ENCODE data around the gene GPATCH3.

The GPATCH3 gene

DNA sequence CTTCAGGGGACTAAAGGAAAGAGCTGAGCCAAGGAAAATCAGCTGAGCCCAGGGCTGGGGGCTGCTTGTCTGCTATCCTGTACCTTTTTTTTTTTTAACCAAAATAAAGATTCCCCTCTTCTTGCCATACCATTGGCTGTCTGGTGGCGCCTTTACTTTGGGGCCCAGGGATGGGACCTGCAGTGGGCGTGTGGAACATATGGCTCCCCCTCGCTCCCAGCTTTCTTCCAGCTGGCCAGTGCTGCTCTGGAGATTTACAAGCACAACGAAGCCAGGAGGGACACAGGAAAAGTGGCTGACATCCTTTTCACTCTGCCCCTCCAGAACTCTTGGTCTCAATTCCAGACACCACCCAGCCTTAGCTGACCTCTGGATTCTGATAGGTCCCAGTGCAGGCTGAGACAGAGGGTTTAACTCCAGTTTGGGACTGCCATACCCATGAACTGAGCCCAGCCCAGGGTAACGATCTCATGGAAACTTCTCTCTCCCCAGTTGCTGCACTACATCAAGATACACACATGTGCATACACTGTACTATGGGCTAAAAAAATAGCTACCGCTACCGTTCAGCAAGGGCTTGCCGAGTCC, 42.7 kb downstream of the GPATCH3 start:
- FAIRE-seq (no peak), DNase-seq (ENCODE audit: insufficient read length, low spot score) (no peak)
- TF ChIP-seq, protein P1, sequence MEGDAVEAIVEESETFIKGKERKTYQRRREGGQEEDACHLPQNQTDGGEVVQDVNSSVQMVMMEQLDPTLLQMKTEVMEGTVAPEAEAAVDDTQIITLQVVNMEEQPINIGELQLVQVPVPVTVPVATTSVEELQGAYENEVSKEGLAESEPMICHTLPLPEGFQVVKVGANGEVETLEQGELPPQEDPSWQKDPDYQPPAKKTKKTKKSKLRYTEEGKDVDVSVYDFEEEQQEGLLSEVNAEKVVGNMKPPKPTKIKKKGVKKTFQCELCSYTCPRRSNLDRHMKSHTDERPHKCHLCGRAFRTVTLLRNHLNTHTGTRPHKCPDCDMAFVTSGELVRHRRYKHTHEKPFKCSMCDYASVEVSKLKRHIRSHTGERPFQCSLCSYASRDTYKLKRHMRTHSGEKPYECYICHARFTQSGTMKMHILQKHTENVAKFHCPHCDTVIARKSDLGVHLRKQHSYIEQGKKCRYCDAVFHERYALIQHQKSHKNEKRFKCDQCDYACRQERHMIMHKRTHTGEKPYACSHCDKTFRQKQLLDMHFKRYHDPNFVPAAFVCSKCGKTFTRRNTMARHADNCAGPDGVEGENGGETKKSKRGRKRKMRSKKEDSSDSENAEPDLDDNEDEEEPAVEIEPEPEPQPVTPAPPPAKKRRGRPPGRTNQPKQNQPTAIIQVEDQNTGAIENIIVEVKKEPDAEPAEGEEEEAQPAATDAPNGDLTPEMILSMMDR (IDR thresholded peaks at IDR 0.05; ENCODE audit: insufficient read depth, missing control alignments): no peak

DNA sequence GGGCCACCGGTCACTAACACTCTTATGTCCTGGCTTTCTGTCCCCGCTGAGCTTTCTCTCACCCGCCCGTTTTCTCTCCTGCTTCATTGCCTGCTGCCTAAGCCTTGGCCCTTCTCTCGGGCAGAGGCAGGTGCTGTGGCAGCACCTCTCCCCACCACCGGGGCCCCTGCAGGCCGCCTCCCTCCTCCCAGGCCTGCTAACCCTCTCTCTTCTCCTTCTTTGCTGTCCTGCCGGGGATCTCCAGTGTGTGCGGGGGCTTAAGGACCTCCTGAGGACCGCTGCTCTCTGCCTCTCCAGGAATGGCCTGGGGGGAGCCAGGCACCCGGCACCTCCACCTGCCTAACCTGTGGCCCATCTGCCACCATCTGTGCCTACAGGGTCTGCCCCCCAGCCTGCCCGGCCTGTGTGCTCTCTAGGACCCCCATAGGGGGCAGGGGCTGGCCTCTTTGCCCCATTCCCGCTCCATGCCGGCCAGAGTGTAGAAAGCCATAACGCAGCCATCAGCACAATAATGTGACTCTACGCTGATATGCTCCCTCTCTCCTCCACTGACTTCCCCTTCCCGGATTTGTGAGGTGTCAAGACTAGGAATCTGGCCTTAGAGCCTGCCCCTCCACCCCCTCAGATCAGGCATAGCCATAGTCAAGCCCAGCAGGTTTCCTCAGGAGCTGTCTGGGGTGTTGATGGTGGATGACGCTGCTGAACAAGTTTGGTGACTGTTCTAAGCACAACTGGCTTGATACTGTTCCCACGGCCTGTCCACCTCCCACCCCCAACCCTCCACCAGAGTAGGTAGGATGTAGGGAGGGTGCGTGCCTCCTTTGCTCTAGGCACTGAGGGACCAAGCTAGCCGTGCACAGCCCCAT, 43.4 kb downstream of the GPATCH3 start:
- FAIRE-seq: no peak
- TF ChIP-seq, protein P1 (IDR thresholded peaks at IDR 0.05; ENCODE audit: insufficient read depth, missing control alignments): no peak
- DNase-seq (ENCODE audit: insufficient read length, low spot score): no peak

- DNase-seq (ENCODE audit: insufficient read length, low spot score): no peak
- TF ChIP-seq, protein P1 (IDR thresholded peaks at IDR 0.05; ENCODE audit: insufficient read depth, missing control alignments): no peak
- no peak for FAIRE-seq
Measured at GRCh38 chr1:26856181-26856580, 44.1 kb downstream of the GPATCH3 start.

- FAIRE-seq: no peak
- TF ChIP-seq, protein P1 (IDR thresholded peaks at IDR 0.05; ENCODE audit: insufficient read depth, missing control alignments): no peak
Measured at GRCh38 chr1:26855636-26856035, 44.6 kb downstream of the GPATCH3 start.

GRCh38 chr1:26854906-26855305, 45.4 kb downstream of the GPATCH3 start:
- TF ChIP-seq, protein P1 (IDR thresholded peaks at IDR 0.05; ENCODE audit: insufficient read depth, missing control alignments): no peak
- no peak for FAIRE-seq
- DNase-seq (ENCODE audit: insufficient read length, low spot score): no peak

More at GRCh38 chr1:26855636-26856035, 44.6 kb downstream of the GPATCH3 start:
- no peak for DNase-seq (ENCODE audit: insufficient read length, low spot score)

DNA sequence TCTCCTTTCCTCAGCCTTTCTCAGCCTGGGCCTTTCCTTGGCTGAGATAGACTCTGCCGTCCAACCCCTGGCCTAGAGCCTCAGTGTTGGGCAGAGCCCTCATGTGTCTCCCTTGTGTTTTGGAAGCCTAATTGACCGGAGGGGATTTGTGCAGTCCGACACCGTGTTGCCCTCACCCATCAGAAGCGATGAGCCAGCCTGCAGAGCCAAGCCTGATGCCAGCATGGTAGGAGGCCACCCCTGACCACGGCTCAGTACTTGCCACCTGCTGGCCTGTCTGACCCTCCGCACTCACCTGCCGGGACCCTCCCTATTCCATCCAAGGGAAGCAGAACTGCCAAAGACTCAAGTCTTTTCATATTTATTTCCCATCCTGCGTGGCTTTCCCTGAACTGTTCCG, 46.7 kb downstream of the GPATCH3 start:
- TF ChIP-seq, protein P1 (IDR thresholded peaks at IDR 0.05; ENCODE audit: insufficient read depth, missing control alignments): no peak
- FAIRE-seq: no peak
- no peak for DNase-seq (ENCODE audit: insufficient read length, low spot score)

DNA sequence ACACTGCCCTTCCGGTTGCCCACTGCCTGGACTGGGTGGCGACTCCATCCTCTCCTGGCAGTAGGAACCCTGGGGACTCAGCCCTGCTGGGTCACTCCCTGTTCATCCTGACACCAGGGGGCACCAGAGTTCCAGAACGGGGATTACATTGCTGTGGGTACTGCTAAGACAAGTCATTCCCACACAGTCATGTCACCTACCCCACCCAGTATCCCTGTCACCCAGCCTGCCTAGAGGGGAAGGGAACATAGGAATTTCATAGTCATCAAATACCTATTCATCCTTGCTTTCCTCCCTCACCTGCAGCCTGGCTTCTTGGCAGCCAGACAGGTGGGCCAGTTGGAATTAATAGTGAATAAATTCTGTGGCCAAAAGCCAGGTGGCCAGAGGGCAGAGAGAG, 47.1 kb downstream of the GPATCH3 start:
- TF ChIP-seq, protein P1 (IDR thresholded peaks at IDR 0.05; ENCODE audit: insufficient read depth, missing control alignments): peak; percentile 80
- FAIRE-seq: no peak
- DNase-seq (ENCODE audit: insufficient read length, low spot score): peak; percentile 83
